Right lobe of liver (tissue), 6 donors: ENCODE measurements around the gene AP5Z1. TPM values are rescaled to one million over a fixed set of nuclear protein-coding genes. Genes with fewer than 3 reads are reported as not detected.

Source experiments
- ATAC-seq, 4 donors: fragments of 200-7000 bp; cut with Tn5 transposase; one replicate each; pipeline ENCODE4 v1.9.1; 2020; ENCODE audit warnings: mild to moderate bottlenecking in 4 of 4, moderate library complexity in 4 of 4
- DNase-seq, 3 donors: peaks; one replicate each; pipeline ENCODE4 v3.0.0-alpha.2; 2020
- H3K27ac ChIP-seq, 3 donors: fragments of 200-600 bp; one replicate each; pipeline ENCODE4 v1.8.0; 2022
- H3K27me3 ChIP-seq, 2 donors: fragments of 200-600 bp; one replicate each; pipeline ENCODE4 v1.8.0; 2022
- H3K36me3 ChIP-seq, 4 donors: fragments of 200-600 bp; sonication (generic) in 1 of 4; one replicate each; pipeline versions ENCODE4 v1.5.1 to v1.8.0; 2017 to 2022; ENCODE audit warnings: control low read depth in 1 of 4
- H3K4me1 ChIP-seq, 4 donors: fragments of 200-600 bp; sonication (generic) in 1 of 4; one replicate each; pipeline versions ENCODE4 v1.5.1 to v1.8.0; 2017 to 2022; ENCODE audit warnings: control low read depth in 1 of 4
- H3K4me3 ChIP-seq, 3 donors: fragments of 200-600 bp; one replicate each; pipeline ENCODE4 v1.8.0; 2022
- H3K9me3 ChIP-seq, 4 donors: fragments of 200-600 bp; sonication (generic) in 1 of 4; one replicate each; pipeline versions ENCODE4 v1.5.1 to v1.8.0; 2017 to 2022; ENCODE audit warnings: control low read depth in 1 of 4
- POLR2A ChIP-seq: fragments of 450-650 bp; IDR thresholded peaks from one replicate; pipeline ENCODE4 v1.6.1; 2017; ENCODE audit warnings: antibody characterized with exemption, mild to moderate bottlenecking
- WGBS: methylation state at CpG from one replicate; pipeline ENCODE4 v1.1.6; 2018; ENCODE audit warnings: low coverage, low lambda C conversion rate; ENCODE audit not compliant: insufficient coverage; ENCODE audit errors: missing lambda C conversion rate; 5-methylcytosine and 5-hydroxymethylcytosine counted together
- intact Hi-C, 2 donors: fragments of 100-400 bp; cut with DNase I; formaldehyde crosslinking; loops; one replicate each; pipeline versions ENCODE4 v1.11.2 to v1.14.1; 2022
- total RNA-seq, 6 experiments: library from RNA; depleted of rRNA in 2 of 6; stranded (reverse); fragments of >200 nt in 2 of 6; fragmentation: NEBNext Ultra II Directional in 3 of 6; extraction: Animal tissue kit (Norgen Biotek cat#: 25700) in 3 of 6; gene quantifications; one replicate each; pipeline versions ENCODE4 v1.1.0 to v1.2.4, GENCODE V29; 2016 to 2023
- TF ChIP-seq, protein P1 (sequence below), 4 donors: fragments of 200-600 bp in 3 of 4; fragments of 450-650 bp in 1 of 4; IDR thresholded peaks; one replicate each; pipeline versions ENCODE4 v1.5.1 to v1.8.0; 2016 to 2022; ENCODE audit warnings: antibody characterized with exemption in 4 of 4, mild to moderate bottlenecking in 2 of 4
- donor health status: DM: no; HTN: yes; CAD: no.
- donor health status: DM: no; HTN: no; CAD: no.
- donor health status: DM: no; HTN: no; CAD: no.
- donor health status: DM: no; HTN: yes; CAD: no.
- donor health status: DM: no; HTN: yes; CAD: no.

AP5Z1 gene
- total RNA-seq, 6 experiments from 2014 or later = 9.7 to 23.6 (median 14.2) TPM

- no peaks in the 10 kb centered on the region for H3K4me1 ChIP-seq
- no peaks in the 10 kb centered on the region for H3K27me3 ChIP-seq
- H3K36me3 ChIP-seq = no peaks in the 10 kb centered on the region
- no peak for DNase-seq
- ATAC-seq = no peak
- WGBS = 45% methylated on average over 5 of the region's 5 CpGs
- no peaks in the 10 kb centered on the region for H3K9me3 ChIP-seq
- H3K4me3 ChIP-seq = no peak overlapping the region
- H3K27ac ChIP-seq = no peak overlapping the region
- intact Hi-C loops = loop anchor here in 1 of 2 donors (10.0 kb wide), 1 partner anchor 277 kb away; no protein-coding TSS in a partner anchor
- TF ChIP-seq, protein P1, sequence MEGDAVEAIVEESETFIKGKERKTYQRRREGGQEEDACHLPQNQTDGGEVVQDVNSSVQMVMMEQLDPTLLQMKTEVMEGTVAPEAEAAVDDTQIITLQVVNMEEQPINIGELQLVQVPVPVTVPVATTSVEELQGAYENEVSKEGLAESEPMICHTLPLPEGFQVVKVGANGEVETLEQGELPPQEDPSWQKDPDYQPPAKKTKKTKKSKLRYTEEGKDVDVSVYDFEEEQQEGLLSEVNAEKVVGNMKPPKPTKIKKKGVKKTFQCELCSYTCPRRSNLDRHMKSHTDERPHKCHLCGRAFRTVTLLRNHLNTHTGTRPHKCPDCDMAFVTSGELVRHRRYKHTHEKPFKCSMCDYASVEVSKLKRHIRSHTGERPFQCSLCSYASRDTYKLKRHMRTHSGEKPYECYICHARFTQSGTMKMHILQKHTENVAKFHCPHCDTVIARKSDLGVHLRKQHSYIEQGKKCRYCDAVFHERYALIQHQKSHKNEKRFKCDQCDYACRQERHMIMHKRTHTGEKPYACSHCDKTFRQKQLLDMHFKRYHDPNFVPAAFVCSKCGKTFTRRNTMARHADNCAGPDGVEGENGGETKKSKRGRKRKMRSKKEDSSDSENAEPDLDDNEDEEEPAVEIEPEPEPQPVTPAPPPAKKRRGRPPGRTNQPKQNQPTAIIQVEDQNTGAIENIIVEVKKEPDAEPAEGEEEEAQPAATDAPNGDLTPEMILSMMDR (IDR thresholded peaks at IDR 0.05) = no peak
- no peak for TF ChIP-seq POLR2A
Observed at GRCh38 chr7:4808026-4808425, 32.6 kb downstream of the AP5Z1 start.

DNA sequence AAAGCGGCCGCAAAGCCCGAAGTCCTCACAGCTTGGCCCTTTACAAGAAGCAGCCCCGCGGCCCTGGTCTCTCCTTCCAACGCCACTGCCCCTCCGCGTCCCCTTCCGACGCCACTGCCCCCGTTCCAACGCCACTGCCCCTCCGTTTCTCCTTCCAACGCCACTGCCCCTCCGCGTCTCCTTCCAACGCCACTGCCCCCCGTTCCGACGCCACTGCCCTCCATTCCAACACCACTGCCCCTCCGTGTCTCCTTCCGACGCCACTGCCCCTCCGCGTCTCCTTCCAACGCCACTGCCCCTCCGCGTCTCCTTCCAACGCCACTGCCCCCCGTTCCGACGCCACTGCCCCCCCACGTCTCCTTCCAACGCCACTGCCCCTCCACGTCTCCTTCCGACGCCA, 33.1 kb downstream of the AP5Z1 start:
- TF ChIP-seq POLR2A = no peak
- TF ChIP-seq, protein P1 (IDR thresholded peaks at IDR 0.05) = no peak
- ATAC-seq (no peak), DNase-seq (no peak)
- Histone ChIP-seq H3K9me3 (no peaks in the 10 kb centered on the region), H3K4me1 (no peaks in the 10 kb centered on the region), H3K36me3 (no peaks in the 10 kb centered on the region), H3K4me3 (no peak overlapping the region), H3K27ac (no peak overlapping the region), H3K27me3 (no peaks in the 10 kb centered on the region)
- 70% methylated on average over 20 of the region's 37 CpGs for WGBS
- intact Hi-C loops = loop anchor here in 1 of 2 donors (10.0 kb wide), 1 partner anchor 276 kb away; no protein-coding TSS in a partner anchor

DNA sequence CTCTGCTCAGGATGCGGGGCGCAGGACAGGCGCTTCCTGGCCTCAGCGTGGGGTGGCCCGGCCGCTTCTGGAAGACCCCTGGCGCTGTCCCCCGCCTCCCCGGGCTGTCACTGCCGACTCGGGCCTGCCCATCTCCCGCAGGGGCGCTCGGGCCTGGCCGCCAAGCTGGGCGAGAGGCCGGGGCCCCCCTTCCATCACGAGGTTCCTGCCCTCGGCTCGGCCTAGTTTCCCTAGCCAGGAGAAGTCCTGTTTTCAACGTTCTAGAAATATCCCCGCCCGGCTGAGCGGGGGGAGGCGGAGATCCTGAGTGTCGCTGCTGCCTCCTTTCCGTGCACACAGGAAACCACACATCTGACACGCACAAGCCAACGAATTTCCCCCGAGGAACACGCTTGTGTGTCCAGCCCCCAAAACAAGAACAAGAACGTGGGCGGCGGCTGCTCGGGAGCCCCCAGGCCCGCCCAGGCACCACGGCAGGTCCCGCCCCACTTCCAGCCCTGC, 33.7 kb downstream of the AP5Z1 start:
- Histone ChIP-seq H3K4me3 (no peak overlapping the region), H3K9me3 (no peaks in the 10 kb centered on the region), H3K36me3 (no peaks in the 10 kb centered on the region), H3K27ac (no peak overlapping the region), H3K4me1 (no peaks in the 10 kb centered on the region), H3K27me3 (no peaks in the 10 kb centered on the region)
- peak in 2 of 3 donors; percentile 42 to 55 for DNase-seq
- 59% methylated on average over 22 of the region's 38 CpGs for WGBS
- no peak for TF ChIP-seq POLR2A
- TF ChIP-seq, protein P1 (IDR thresholded peaks at IDR 0.05) = no peak
- intact Hi-C loops = loop anchor here in 1 of 2 donors (10.0 kb wide), 1 partner anchor 276 kb away; no protein-coding TSS in a partner anchor
- ATAC-seq = peak in 2 of 4 donors; percentile 23 to 40

DNA sequence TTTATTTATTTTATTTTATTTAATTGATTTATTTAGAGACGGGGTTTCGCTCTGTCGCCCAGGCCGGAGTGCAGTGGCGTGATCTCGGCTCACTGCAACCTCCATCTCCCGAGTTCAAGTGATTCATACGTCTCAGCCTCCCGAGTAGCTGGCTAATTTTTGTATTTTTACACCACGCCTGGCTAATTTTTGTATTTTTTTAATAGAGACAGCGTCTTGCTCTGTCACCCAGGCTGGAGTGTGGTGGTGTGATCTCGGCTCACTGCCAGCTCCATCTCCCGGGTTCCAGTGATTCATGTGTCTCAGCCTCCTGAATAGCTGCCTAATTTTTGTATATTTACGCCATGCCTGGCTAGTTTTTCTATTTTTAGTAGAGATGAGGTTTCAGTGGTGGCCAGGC, 34.2 kb downstream of the AP5Z1 start:
- TF ChIP-seq, protein P1 (IDR thresholded peaks at IDR 0.05) = no peak
- no peak for TF ChIP-seq POLR2A
- Histone ChIP-seq H3K36me3 (no peaks in the 10 kb centered on the region), H3K4me3 (no peak overlapping the region), H3K27me3 (no peaks in the 10 kb centered on the region), H3K27ac (no peak overlapping the region), H3K9me3 (no peaks in the 10 kb centered on the region), H3K4me1 (no peaks in the 10 kb centered on the region)
- intact Hi-C loops = loop anchor here in 1 of 2 donors (10.0 kb wide), 1 partner anchor 275 kb away; no protein-coding TSS in a partner anchor
- no peak for DNase-seq
- WGBS = 68% methylated on average over 14 of the region's 14 CpGs
- no peak for ATAC-seq
